RWPE1 (cell line): ENCODE results near the gene TMEM150B.

ENCODE experiments used
- CTCF ChIA-PET: fragments of 350-600 bp; sonication (Branson Sonifier 250); formaldehyde crosslinking; extraction: SDS; loops from one replicate; lab custom pipeline; 2021; lab: Yijun Ruan, JAX
- POLR2A ChIA-PET: fragments of 400-600 bp; formaldehyde crosslinking; extraction: SDS; loops from one replicate; lab custom pipeline; 2020; ENCODE audit warnings: antibody characterized with exemption; ENCODE audit not compliant: low non-redundant PET; lab: Yijun Ruan, JAX
- DNase-seq: peaks from one replicate; pipeline ENCODE4 v3.0.0; 2012; ENCODE audit warnings: low spot score
- H3K27ac ChIP-seq: fragments of 450-650 bp; 2 replicates; pipeline ENCODE4 v1.5.1; 2017
- TF ChIP-seq, protein P1 (sequence below): fragments of 450-650 bp; conservative IDR thresholded peaks from 2 replicates; pipeline ENCODE4 v1.5.1; 2017; ENCODE audit warnings: low read depth, mild to moderate bottlenecking

TMEM150B gene, protein sequence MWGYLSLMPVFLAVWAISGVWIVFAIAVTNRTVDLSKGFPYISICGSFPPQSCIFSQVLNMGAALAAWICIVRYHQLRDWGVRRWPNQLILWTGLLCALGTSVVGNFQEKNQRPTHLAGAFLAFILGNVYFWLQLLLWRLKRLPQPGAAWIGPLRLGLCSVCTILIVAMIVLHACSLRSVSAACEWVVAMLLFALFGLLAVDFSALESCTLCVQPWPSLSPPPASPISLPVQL

DNA sequence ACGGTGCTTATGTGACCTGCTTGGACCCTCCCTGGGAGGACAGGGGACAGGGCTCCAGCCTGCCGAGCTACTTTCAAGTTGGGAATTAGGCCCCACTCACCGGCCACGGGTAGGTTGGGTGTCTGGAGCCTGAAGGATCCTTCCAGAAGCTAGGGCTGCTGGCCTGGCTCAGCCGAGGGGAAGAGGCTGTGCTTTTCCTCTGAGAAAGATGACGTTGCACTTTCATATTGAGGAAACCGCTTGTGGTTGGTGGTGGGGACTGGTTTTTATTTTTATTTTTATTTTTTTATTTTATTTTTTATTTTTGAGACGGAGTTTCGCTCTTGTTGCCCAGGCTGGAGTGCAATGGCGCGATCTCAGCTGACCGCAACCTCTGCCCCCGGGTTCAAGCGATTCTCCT is at the start of gene TMEM150B:
Gene TMEM150B, minus strand, starts transcription at position 170 of the 400 bp plus-strand sequence. CDS start 4,305 bp downstream, outside the sequence.
- DNase-seq, result no peak
- no peak within 1 kb of the TSS for H3K27ac ChIP-seq
- TF ChIP-seq, protein P1, sequence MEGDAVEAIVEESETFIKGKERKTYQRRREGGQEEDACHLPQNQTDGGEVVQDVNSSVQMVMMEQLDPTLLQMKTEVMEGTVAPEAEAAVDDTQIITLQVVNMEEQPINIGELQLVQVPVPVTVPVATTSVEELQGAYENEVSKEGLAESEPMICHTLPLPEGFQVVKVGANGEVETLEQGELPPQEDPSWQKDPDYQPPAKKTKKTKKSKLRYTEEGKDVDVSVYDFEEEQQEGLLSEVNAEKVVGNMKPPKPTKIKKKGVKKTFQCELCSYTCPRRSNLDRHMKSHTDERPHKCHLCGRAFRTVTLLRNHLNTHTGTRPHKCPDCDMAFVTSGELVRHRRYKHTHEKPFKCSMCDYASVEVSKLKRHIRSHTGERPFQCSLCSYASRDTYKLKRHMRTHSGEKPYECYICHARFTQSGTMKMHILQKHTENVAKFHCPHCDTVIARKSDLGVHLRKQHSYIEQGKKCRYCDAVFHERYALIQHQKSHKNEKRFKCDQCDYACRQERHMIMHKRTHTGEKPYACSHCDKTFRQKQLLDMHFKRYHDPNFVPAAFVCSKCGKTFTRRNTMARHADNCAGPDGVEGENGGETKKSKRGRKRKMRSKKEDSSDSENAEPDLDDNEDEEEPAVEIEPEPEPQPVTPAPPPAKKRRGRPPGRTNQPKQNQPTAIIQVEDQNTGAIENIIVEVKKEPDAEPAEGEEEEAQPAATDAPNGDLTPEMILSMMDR, result no peak
- ChIA-PET CTCF (interaction anchor here (1.4 kb wide), 1 partner anchor 58 kb away, joined by 4 read pairs; no protein-coding TSS in a partner anchor), POLR2A (no interaction called here)

DNA sequence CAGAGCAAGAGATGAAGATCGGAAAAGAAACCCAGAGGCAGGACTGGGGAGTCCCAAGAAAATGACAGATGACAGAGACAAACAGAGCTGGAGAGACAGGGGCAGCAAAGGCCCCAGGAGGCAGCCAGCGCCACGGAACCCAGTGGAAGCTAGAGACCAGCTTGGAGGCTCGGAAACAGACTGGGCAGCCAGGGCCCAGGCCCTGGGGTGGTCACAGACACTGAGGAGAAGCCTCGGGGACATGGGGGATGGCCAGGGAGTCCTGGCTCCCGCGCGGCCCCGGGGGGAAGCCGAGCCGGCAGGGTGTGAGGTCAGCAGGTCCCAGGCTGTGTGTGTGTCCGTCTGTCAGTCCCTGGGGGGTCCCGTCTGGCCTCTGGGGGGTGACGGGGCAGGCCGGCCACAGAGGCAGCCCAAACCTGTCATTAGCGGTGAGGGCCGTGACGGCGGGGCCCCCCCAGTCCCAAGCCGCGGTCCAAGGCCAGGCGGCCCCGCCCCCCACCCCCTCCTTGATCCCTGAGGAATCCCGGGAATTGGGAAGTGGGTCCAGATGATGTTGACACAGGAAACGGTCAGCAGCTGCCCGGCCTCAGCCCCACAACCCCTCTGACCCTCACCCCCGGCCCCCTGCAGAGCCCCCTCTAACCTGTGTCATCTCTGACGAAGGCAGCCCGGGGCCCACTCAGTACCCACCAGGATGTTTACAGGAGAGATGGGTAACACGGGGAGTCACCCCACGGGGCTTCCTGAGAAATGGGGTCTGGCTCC is 49.0 kb upstream of the TMEM150B start:
- ChIA-PET POLR2A (no interaction called here), CTCF (no interaction called here)
- H3K27ac ChIP-seq, result peak overlapping the region; percentile 28; the same call in 1 of the 2 replicates
- no peak for DNase-seq
- TF ChIP-seq, protein P1, result no peak

DNA sequence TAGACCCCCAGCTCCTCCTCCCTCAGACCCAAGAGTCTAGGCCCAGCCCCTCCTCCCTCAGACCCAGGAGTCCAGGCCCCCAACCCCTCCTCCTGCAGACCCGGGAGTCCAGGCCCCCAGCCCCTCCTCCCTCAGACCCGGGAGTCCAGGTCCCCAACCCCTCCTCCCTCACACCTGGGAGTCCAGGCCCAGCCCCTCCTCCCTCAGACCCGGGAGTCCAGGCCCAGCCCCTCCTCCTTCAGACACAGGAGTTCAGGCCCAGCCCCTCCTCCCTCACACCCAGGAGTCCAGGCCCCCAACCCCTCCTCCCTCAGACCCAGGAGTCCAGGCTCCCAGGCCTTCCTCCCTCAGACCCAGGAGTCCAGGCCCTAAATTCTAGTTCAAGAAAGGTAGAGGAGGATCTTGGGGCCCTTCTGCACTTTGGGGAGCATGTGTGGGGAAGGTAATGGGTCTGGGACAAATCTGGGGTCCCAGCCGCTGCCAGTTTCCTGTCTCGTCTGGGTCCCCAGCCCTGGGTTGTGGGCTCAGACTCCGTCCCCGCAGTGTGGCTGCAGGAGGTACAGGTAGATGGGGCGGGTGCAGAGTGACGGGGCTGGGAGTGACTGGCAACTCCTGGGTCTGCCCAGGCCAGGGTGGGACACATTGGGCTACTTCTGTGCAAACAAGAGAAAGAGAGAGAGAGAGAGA is 48.3 kb upstream of the TMEM150B start:
- POLR2A ChIA-PET, result interaction anchor here (1.1 to 1.2 kb wide), 2 partner anchors 11 to 13 kb away, joined by 3 to 4 read pairs; partner anchors contain the start of genes RPL28 and TMEM238
- DNase-seq, result no peak
- CTCF ChIA-PET, result interaction anchor here (1.2 kb wide), 1 partner anchor 81 kb away, joined by 4 read pairs; no protein-coding TSS in a partner anchor
- TF ChIP-seq, protein P1, result no peak
- H3K27ac ChIP-seq, result peak overlapping the region; percentile 28; the same call in 1 of the 2 replicates

DNA sequence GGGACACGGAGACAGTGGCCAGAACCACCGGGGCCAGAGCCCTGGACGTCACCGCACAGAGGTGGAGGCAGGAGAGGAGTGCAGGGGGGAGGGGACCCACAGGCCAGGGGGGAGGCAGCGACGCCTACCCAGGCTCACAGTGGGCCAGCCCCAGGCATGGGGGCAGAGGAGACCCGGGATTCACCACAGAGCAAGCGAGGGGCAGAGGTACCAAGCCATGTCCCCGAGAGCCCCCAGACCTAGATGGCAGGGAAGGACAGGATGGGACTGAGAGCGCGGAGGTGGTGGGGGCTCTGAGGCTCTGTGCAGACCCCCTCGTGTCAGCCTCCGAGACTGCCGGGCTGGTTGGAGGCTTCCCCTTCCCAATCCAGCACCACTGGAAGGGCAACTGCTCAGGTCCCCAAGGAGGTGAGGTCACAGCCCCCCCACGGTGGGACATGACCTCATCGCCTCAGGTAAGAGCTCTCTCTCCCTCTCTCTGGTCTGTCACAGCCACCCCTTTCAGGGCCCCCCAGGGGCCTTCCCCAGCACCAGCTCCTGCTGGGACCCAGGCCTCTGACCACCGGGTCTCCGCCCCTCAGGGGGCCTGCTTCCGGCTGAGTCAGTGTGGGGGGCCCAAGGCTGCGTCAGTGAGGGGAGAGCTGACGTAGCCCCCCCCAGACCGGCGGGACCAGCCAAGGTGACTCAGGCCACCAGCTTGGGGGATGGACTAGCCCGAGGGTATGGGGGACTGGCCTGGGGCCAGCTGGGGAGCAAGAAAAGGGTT is 47.4 kb upstream of the TMEM150B start:
- DNase-seq, result no peak
- ChIA-PET CTCF (interaction anchor here (1.2 kb wide), 1 partner anchor 80 kb away, joined by 4 read pairs; no protein-coding TSS in a partner anchor), POLR2A (interaction anchor here (0.6 to 1.2 kb wide), 3 partner anchors 12 to 215 kb away, joined by 3 to 4 read pairs (median 3); partner anchors contain the start of genes RPL28, TMEM238 and TNNI3)
- TF ChIP-seq, protein P1, result no peak
- H3K27ac ChIP-seq, result no peak overlapping the region

DNA sequence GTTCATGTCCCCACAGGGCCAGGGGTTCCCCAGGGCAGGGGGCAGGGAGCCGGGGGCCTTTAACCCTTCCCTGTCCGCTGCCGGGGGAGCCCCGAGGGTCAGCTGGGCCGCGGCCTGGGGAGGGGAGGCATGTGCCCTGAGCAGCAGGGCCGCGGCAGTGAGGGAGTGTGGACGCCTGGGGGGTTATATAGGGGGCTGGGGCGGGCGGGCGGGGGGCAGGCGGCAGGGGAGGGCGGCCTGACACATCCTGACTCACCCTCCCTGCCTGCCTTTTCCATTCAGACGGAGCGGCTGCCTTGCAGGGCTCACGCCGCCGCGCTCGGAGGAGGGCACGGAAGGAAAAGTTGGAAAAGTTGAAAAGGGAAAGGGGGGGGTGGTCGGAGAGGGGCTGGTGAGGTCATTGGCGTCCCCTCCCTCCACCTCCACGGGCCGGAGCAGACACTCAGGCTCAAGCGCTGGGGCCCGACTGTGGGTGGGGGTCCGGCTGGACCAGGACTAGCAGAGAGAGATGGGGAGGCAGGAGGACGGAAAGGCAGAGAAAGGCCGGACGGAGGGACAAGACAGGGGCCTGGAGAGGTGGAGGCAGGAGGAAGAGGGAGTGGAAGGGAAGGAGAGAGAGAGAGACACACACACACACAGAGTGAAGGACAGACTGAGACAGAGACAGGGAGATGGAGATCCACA is 45.3 kb upstream of the TMEM150B start, which contains the start of gene IL11:
Gene IL11, minus strand, starts transcription at position 159 of the 684 bp plus-strand sequence. Its CDS starts 153 bp downstream, at position 6.
- POLR2A ChIA-PET, result no interaction called here
- H3K27ac ChIP-seq, result peak within 1 kb of the TSS; percentile 78
- CTCF ChIA-PET, result interaction anchor here (0.6 to 0.8 kb wide), 4 partner anchors 34 to 209 kb away, joined by 3 read pairs; no protein-coding TSS in a partner anchor
- TF ChIP-seq, protein P1, result no peak
- peak; percentile 72 for DNase-seq
